Ovary (tissue), 3 donors: ENCODE data around the gene FTCDNL1.

Experiments
- CTCF ChIP-seq, 3 donors: fragments of 450-650 bp in 2 of 3; fragments of 200-600 bp in 1 of 3; IDR thresholded peaks; one replicate each; pipeline versions ENCODE4 v1.5.1 to v1.8.0; 2016 to 2022; ENCODE audit warnings: antibody characterized with exemption in 3 of 3, mild to moderate bottlenecking in 1 of 3
- EP300 ChIP-seq: sonication (generic); formaldehyde crosslinking; IDR thresholded peaks from one replicate; pipeline ENCODE4 v1.6.1; 2017; ENCODE audit warnings: antibody characterized with exemption
- POLR2A ChIP-seq: fragments of 450-650 bp; IDR thresholded peaks from one replicate; pipeline ENCODE4 v1.6.1; 2017; ENCODE audit warnings: antibody characterized with exemption, mild to moderate bottlenecking, moderate library complexity
- donor health status: DM: no; HTN: no; CAD: no.

DNA sequence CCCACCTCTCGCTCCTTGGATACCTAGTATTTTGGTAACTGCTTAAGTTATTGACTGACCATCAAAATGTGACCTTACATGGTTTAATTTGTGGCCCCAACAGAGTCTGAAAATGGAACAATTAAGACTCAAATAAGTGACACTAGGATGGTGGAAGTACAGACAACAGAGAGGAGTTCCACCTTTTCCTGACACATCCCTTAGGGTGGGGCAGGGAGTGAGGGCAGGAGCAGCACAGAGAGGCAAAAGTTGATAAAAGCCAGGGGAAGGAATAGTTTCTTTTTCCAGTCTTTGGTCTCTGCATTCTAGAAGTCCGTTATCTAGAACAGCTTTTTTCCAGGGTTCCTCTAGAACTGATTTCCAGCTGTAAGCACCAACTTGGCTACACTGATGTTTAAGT lies 32.2 kb downstream of the FTCDNL1 start:
- TF ChIP-seq CTCF (IDR thresholded peaks at IDR 0.05) (no peak), EP300 (no peak), POLR2A (no peak)
